ENCODE results near the gene RYR3. TPM values are rescaled to one million over a fixed set of nuclear protein-coding genes. Genes with fewer than 3 reads are reported as not detected.

RYR3 gene
- total RNA-seq, 1 experiment from 2014 or later: 0.66 TPM

DNA sequence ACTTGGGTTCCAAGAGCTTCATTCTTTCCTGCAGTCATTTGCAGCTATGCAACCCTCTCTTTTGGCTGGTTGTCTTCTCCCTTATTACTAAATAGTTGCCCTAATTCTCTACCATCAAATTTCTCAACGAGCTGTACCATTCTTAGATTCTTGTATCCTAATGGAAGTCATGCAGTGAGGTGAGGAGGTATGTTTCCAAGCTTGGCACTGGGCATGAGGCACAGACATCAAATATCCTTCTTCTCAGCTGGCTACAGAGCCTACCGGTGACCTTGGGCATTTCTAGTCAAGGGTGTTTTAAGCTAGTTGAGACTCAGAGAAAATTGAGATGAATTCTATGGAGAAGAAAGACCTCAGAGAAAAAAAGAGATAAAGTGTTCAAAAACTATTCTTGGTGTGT, 166.1 kb downstream of the RYR3 start:
- no peak overlapping the region for H3K4me3 ChIP-seq (ENCODE audit: low read depth, low read length)
- no TSS peak for BruUV-seq (replicated peaks)
- Mint-ChIP-seq H3K36me3 (ENCODE audit: insufficient read depth, unreplicated experiment) (no peaks in the 10 kb centered on the region), H3K4me1 (ENCODE audit: low read depth, unreplicated experiment) (no peaks in the 10 kb centered on the region), H3K27ac (ENCODE audit: unreplicated experiment) (no peak overlapping the region), H3K9me3 (ENCODE audit: unreplicated experiment) (no peaks in the 10 kb centered on the region), H3K4me3 (ENCODE audit: unreplicated experiment) (no peak overlapping the region), H3K27me3 (ENCODE audit: insufficient read depth, unreplicated experiment) (peaks cover 4% of the 10 kb centered on the region)
- DNase-seq: no peak
- no peaks in the 10 kb centered on the region for H3K36me3 ChIP-seq (ENCODE audit: control insufficient read depth, insufficient read depth, low read length)
- TF ChIP-seq, protein P1, sequence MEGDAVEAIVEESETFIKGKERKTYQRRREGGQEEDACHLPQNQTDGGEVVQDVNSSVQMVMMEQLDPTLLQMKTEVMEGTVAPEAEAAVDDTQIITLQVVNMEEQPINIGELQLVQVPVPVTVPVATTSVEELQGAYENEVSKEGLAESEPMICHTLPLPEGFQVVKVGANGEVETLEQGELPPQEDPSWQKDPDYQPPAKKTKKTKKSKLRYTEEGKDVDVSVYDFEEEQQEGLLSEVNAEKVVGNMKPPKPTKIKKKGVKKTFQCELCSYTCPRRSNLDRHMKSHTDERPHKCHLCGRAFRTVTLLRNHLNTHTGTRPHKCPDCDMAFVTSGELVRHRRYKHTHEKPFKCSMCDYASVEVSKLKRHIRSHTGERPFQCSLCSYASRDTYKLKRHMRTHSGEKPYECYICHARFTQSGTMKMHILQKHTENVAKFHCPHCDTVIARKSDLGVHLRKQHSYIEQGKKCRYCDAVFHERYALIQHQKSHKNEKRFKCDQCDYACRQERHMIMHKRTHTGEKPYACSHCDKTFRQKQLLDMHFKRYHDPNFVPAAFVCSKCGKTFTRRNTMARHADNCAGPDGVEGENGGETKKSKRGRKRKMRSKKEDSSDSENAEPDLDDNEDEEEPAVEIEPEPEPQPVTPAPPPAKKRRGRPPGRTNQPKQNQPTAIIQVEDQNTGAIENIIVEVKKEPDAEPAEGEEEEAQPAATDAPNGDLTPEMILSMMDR (IDR thresholded peaks at IDR 0.05; ENCODE audit: insufficient read depth in 1 of 2, low read depth in 1 of 2, low read length in 1 of 2, severe bottlenecking in 1 of 2, unreplicated experiment in 1 of 2): no peak
- no peaks in the 10 kb centered on the region for H3K4me1 ChIP-seq
- no peaks in the 10 kb centered on the region for H3K27me3 ChIP-seq (replicated peaks; ENCODE audit: control insufficient read depth, insufficient read depth, low read length)
- no peaks in the 10 kb centered on the region; the same call in 1 of the 2 replicates for H3K9me3 ChIP-seq
- ChIA-PET CTCF (no interaction called here), POLR2A (no interaction called here)
- intact Hi-C loops (cut with micrococcal nuclease; ENCODE audit: unreplicated experiment): no loop called here

DNA sequence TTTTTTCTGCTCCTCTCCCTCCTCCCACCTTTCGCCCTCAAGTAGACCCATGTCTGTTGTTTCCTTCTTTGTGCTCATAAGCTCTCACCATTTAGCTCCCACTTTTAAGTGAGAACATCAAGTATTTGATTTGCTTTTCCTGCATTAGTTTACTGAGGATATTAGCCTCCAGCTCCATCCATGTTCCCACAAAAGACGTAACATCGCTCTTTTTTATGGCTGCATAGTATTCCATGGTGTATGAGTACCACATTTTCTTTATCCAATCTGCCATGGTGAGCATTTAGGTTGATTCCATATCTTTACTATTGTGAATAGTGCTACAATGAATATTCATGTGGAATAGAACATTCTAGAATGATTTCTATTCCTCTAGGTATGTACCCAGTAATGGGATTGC, 178.6 kb downstream of the RYR3 start:
- ChIA-PET POLR2A (no interaction called here), CTCF (no interaction called here)
- H3K9me3 ChIP-seq: no peaks in the 10 kb centered on the region
- no peaks in the 10 kb centered on the region for H3K4me1 ChIP-seq
- intact Hi-C loops (cut with micrococcal nuclease; ENCODE audit: unreplicated experiment): no loop called here
- H3K36me3 ChIP-seq (ENCODE audit: control insufficient read depth, insufficient read depth, low read length): no peaks in the 10 kb centered on the region
- no peak overlapping the region for H3K4me3 ChIP-seq (ENCODE audit: low read depth, low read length)
- BruUV-seq (replicated peaks): no TSS peak
- H3K4me3 Mint-ChIP-seq (ENCODE audit: unreplicated experiment): no peak overlapping the region
- TF ChIP-seq, protein P1 (IDR thresholded peaks at IDR 0.05; ENCODE audit: insufficient read depth in 1 of 2, low read depth in 1 of 2, low read length in 1 of 2, severe bottlenecking in 1 of 2, unreplicated experiment in 1 of 2): no peak
- H3K27me3 Mint-ChIP-seq (ENCODE audit: insufficient read depth, unreplicated experiment): peaks cover 9% of the 10 kb centered on the region
- no peak for DNase-seq
- H3K27me3 ChIP-seq (replicated peaks; ENCODE audit: control insufficient read depth, insufficient read depth, low read length): no peaks in the 10 kb centered on the region
- H3K9me3 Mint-ChIP-seq (ENCODE audit: unreplicated experiment): no peaks in the 10 kb centered on the region
- no peak overlapping the region for H3K27ac Mint-ChIP-seq (ENCODE audit: unreplicated experiment)
- no peaks in the 10 kb centered on the region for H3K4me1 Mint-ChIP-seq (ENCODE audit: low read depth, unreplicated experiment)
- no peaks in the 10 kb centered on the region for H3K36me3 Mint-ChIP-seq (ENCODE audit: insufficient read depth, unreplicated experiment)

DNA sequence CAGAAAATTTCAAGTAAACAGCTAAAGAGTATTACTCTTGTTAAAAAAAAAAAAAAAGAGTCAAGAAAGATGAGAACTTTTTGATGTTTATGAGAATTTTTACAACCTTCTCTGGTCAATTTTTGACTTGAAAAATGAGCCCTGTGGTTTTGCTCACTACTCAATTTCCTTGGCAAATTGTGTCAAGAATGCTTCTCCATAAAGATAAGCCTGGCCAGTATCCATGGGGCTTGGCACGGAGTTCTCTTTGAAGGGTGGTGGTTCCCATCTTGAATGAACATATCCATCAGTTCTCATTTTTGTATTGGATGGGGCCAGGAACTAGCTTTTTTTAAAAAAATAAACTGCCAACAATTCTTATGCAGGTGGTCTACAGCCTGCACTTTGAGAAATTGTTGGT, 179.9 kb downstream of the RYR3 start:
- ChIA-PET CTCF (no interaction called here), POLR2A (no interaction called here)
- Histone ChIP-seq H3K36me3 (ENCODE audit: control insufficient read depth, insufficient read depth, low read length) (no peaks in the 10 kb centered on the region), H3K4me1 (no peaks in the 10 kb centered on the region), H3K4me3 (ENCODE audit: low read depth, low read length) (no peak overlapping the region), H3K27me3 (replicated peaks; ENCODE audit: control insufficient read depth, insufficient read depth, low read length) (no peaks in the 10 kb centered on the region), H3K9me3 (no peaks in the 10 kb centered on the region)
- TF ChIP-seq, protein P1 (IDR thresholded peaks at IDR 0.05; ENCODE audit: insufficient read depth in 1 of 2, low read depth in 1 of 2, low read length in 1 of 2, severe bottlenecking in 1 of 2, unreplicated experiment in 1 of 2): no peak
- peaks cover 14% of the 10 kb centered on the region for H3K27me3 Mint-ChIP-seq (ENCODE audit: insufficient read depth, unreplicated experiment)
- no peaks in the 10 kb centered on the region for H3K36me3 Mint-ChIP-seq (ENCODE audit: insufficient read depth, unreplicated experiment)
- H3K4me3 Mint-ChIP-seq (ENCODE audit: unreplicated experiment): no peak overlapping the region
- H3K27ac Mint-ChIP-seq (ENCODE audit: unreplicated experiment): no peak overlapping the region
- no peaks in the 10 kb centered on the region for H3K9me3 Mint-ChIP-seq (ENCODE audit: unreplicated experiment)
- BruUV-seq (replicated peaks): no TSS peak
- H3K4me1 Mint-ChIP-seq (ENCODE audit: low read depth, unreplicated experiment): no peaks in the 10 kb centered on the region
- intact Hi-C loops (cut with micrococcal nuclease; ENCODE audit: unreplicated experiment): no loop called here
- DNase-seq: no peak
